A673 (cell line): ENCODE data around the gene SERPINB10. TPM values are rescaled to one million over a fixed set of nuclear protein-coding genes. Genes with fewer than 3 reads are reported as not detected.
A peak's percentile ranks its signal among the peaks of the same experiment; 100 is the strongest.

Experiments
- Bru-seq: library from RNA; stranded (reverse); fragments of 400-500 nt; gene quantifications from one replicate; lab custom pipeline; 2021; lab: Mats Ljungman, UMichigan
- BruChase-seq, 2 experiments: library from RNA; stranded (reverse); fragments of 400-500 nt; gene quantifications; one replicate each; lab custom pipeline; 2021; lab: Mats Ljungman, UMichigan
- BruUV-seq: library from RNA; stranded (reverse); fragments of 400-500 nt; replicated peaks from 2 replicates; lab custom pipeline; 2021; lab: Mats Ljungman, UMichigan
- CTCF ChIA-PET: fragments of 300-600 bp; sonication (Branson Sonifier 250); formaldehyde crosslinking; loops from one replicate; lab custom pipeline; 2022; ENCODE audit warnings: antibody characterized with exemption; lab: Charles Lee
- POLR2A ChIA-PET: fragments of 300-600 bp; sonication (Branson Sonifier 250); formaldehyde crosslinking; loops from one replicate; lab custom pipeline; 2022; ENCODE audit warnings: antibody characterized with exemption; ENCODE audit not compliant: low non-redundant PET; lab: Charles Lee
- DNase-seq: peaks from one replicate; pipeline ENCODE4 v3.0.0-alpha.2; 2015; ENCODE audit warnings: low spot score
- H3K27ac ChIP-seq: fragments of 200-600 bp; sonication (generic); 2 replicates; pipeline ENCODE4 v1.5.1; 2016; ENCODE audit warnings: mixed run types, low read depth, mild to moderate bottlenecking, mixed read lengths, antibody characterized with exemption, low read length; ENCODE audit not compliant: poor library complexity, severe bottlenecking
- H3K27me3 ChIP-seq: fragments of 200-600 bp; sonication (generic); replicated peaks from 2 replicates; pipeline ENCODE4 v1.6.1; 2017; ENCODE audit warnings: mixed run types, low read depth, mild to moderate bottlenecking, mixed read lengths, antibody characterized with exemption, low read length; ENCODE audit not compliant: insufficient read depth, poor library complexity
- H3K36me3 ChIP-seq: fragments of 200-600 bp; sonication (generic); 2 replicates; pipeline ENCODE4 v1.6.1; 2016; ENCODE audit warnings: mixed run types, mild to moderate bottlenecking, mixed read lengths, antibody characterized with exemption, low read length; ENCODE audit not compliant: insufficient read depth, poor library complexity, severe bottlenecking
- H3K4me1 ChIP-seq: fragments of 200-600 bp; sonication (generic); 2 replicates; pipeline ENCODE4 v1.6.1; 2017; ENCODE audit warnings: mixed run types, mild to moderate bottlenecking, mixed read lengths, antibody characterized with exemption, low read length; ENCODE audit not compliant: insufficient read depth, poor library complexity, severe bottlenecking
- H3K4me3 ChIP-seq: fragments of 200-600 bp; sonication (generic); 2 replicates; pipeline ENCODE4 v1.5.1; 2016; ENCODE audit warnings: low read depth, mixed run types, mild to moderate bottlenecking, mixed read lengths, low read length; ENCODE audit not compliant: poor library complexity, severe bottlenecking
- H3K9me3 ChIP-seq: fragments of 200-600 bp; sonication (generic); 2 replicates; pipeline ENCODE4 v1.6.1; 2016; ENCODE audit warnings: mixed run types, low read depth, mild to moderate bottlenecking, mixed read lengths, antibody characterized with exemption, low read length; ENCODE audit not compliant: poor library complexity, severe bottlenecking
- CTCF ChIP-seq: fragments of 300-800, 200-600 bp; sonication (generic); conservative IDR thresholded peaks from 2 replicates; pipeline ENCODE4 v1.5.1; 2017; ENCODE audit warnings: low read depth, mild to moderate bottlenecking, antibody characterized with exemption, low read length, moderate library complexity, mixed read lengths
- EZH2 ChIP-seq: fragments of 200-600 bp; sonication (generic); IDR thresholded peaks from 2 replicates; pipeline ENCODE4 v1.6.1; 2017; ENCODE audit warnings: borderline replicate concordance, low read depth, mild to moderate bottlenecking, mixed read lengths, antibody characterized with exemption, low read length; ENCODE audit not compliant: poor library complexity, severe bottlenecking
- intact Hi-C: fragments of 100-400 bp; cut with micrococcal nuclease; formaldehyde crosslinking; loops from one replicate; pipeline ENCODE4 v1.10.0; 2022; ENCODE audit not compliant: unreplicated experiment
- long read RNA-seq: library from polyadenylated mRNA; stranded (forward); transcript quantifications from one replicate; pipeline ENCODE4 v2.0.0, GENCODE V29; 2022
- total RNA-seq: library from RNA; stranded (reverse); gene quantifications from 2 replicates; pipeline ENCODE4 v1.2.3, GENCODE V29; 2021

Gene SERPINB10
- total RNA-seq (not detected in 2 replicates), Bru-seq, nascent RNA (percentile 6 among the genes with signal in this experiment), BruChase-seq, experiment 1, labeled RNA remaining after a 2-hour chase (not detected), BruChase-seq, experiment 2, labeled RNA remaining after a 6-hour chase (percentile 12 among the genes with signal in this experiment)
- long read RNA-seq, result 0 reads

- no TSS peak for BruUV-seq
- Histone ChIP-seq H3K36me3 (no peaks in the 10 kb centered on the region), H3K4me1 (no peaks in the 10 kb centered on the region), H3K27ac (no peak within 1 kb of the TSS), H3K9me3 (no peaks in the 10 kb centered on the region), H3K4me3 (no peak within 1 kb of the TSS), H3K27me3 (no peaks in the 10 kb centered on the region)
- CTCF ChIA-PET, result no interaction called here
- intact Hi-C loops, result no loop called here
- no peak for DNase-seq
- TF ChIP-seq EZH2 (no peak), CTCF (no peak)
- POLR2A ChIA-PET, result no interaction called here
Measured at GRCh38 chr18:63907664-63908063, at the start of gene SERPINB10. TSS of gene SERPINB10 (plus strand) at chr18:63907958. CDS start at chr18:63915511, 7,553 bp downstream.

GRCh38 chr18:63858456-63858855 is 49.3 kb upstream of the SERPINB10 start:
- ChIA-PET CTCF (interaction anchor here (0.7 kb wide), 1 partner anchor 347 kb away, joined by 8 read pairs; no protein-coding TSS in a partner anchor), POLR2A (no interaction called here)
- H3K36me3 ChIP-seq, result no peaks in the 10 kb centered on the region
- DNase-seq, result no peak
- H3K4me3 ChIP-seq, result no peak overlapping the region
- H3K9me3 ChIP-seq, result no peaks in the 10 kb centered on the region
- no peaks in the 10 kb centered on the region for H3K27me3 ChIP-seq
- no peaks in the 10 kb centered on the region for H3K4me1 ChIP-seq
- intact Hi-C loops, result no loop called here
- no peak overlapping the region for H3K27ac ChIP-seq
- no TSS peak for BruUV-seq
- no peak for TF ChIP-seq EZH2
- no peak for TF ChIP-seq CTCF

GRCh38 chr18:63859781-63860475 is 47.8 kb upstream of the SERPINB10 start:
- BruUV-seq, result no TSS peak
- Histone ChIP-seq H3K27ac (no peak overlapping the region), H3K9me3 (no peaks in the 10 kb centered on the region), H3K4me1 (no peaks in the 10 kb centered on the region), H3K36me3 (no peaks in the 10 kb centered on the region), H3K4me3 (no peak overlapping the region), H3K27me3 (no peaks in the 10 kb centered on the region)
- no peak for DNase-seq
- TF ChIP-seq CTCF (no peak), EZH2 (no peak)
- POLR2A ChIA-PET, result no interaction called here
- CTCF ChIA-PET, result no interaction called here
- intact Hi-C loops, result no loop called here
